Esophagus squamous epithelium (tissue), 5 donors: ENCODE data around the gene MEGF6. TPM values are rescaled to one million over a fixed set of nuclear protein-coding genes. Genes with fewer than 3 reads are reported as not detected.

Source experiments
- DNase-seq: peaks from one replicate; lab custom pipeline; 2025; lab: John Stamatoyannopoulos, UW
- H3K27ac ChIP-seq, 4 donors: fragments of 200-600 bp; sonication (generic); one replicate each; pipeline ENCODE4 v1.5.1; 2016 to 2019; ENCODE audit warnings: mild to moderate bottlenecking in 1 of 4
- H3K27me3 ChIP-seq, 4 donors: fragments of 200-600 bp; sonication (generic); 1 replicate in 3 of 4; 2 replicates in 1 of 4; pipeline versions ENCODE4 v1.5.1 to v1.6.0; 2017 to 2021; ENCODE audit warnings: antibody characterized with exemption in 1 of 4
- H3K36me3 ChIP-seq, 3 donors: fragments of 200-600 bp; sonication (generic); one replicate each; pipeline ENCODE4 v1.5.1; 2016 to 2019
- H3K4me1 ChIP-seq, 3 donors: fragments of 200-600 bp; sonication (generic); one replicate each; pipeline ENCODE4 v1.5.1; 2017 to 2019
- H3K4me3 ChIP-seq, 4 donors: fragments of 200-600 bp; sonication (generic); 1 replicate in 3 of 4; 2 replicates in 1 of 4; pipeline ENCODE4 v1.5.1; 2016 to 2019; ENCODE audit warnings: mild to moderate bottlenecking in 2 of 4, moderate library complexity in 1 of 4
- H3K9me3 ChIP-seq, 3 donors: fragments of 200-600 bp; sonication (generic); one replicate each; pipeline ENCODE4 v1.5.1; 2016 to 2019
- POLR2A ChIP-seq, 4 donors: fragments of 450-650 bp; IDR thresholded peaks; one replicate each; pipeline ENCODE4 v1.6.1; 2017; ENCODE audit warnings: antibody characterized with exemption in 4 of 4, mild to moderate bottlenecking in 4 of 4, moderate library complexity in 3 of 4
- WGBS, 2 donors: methylation state at CpG; one replicate each; pipeline ENCODE4 v1.1.5; 2018; 5-methylcytosine and 5-hydroxymethylcytosine counted together
- intact Hi-C: fragments of 100-400 bp; cut with DNase I; formaldehyde crosslinking; loops from one replicate; pipeline ENCODE4 v1.15.0; 2022
- total RNA-seq, 4 donors: library from RNA; depleted of rRNA; stranded (reverse); fragments of >200 nt; gene quantifications; one replicate each; pipeline ENCODE4 v1.1.0, GENCODE V29; 2016
- TF ChIP-seq, protein P1 (sequence below), 6 experiments: fragments of 450-650 bp in 4 of 6; fragments of 200-600 bp in 2 of 6; sonication (generic) in 2 of 6; IDR thresholded peaks; one replicate each; pipeline ENCODE4 v1.5.1; 2016 to 2019; ENCODE audit warnings: antibody characterized with exemption in 6 of 6, mild to moderate bottlenecking in 4 of 6, moderate library complexity in 4 of 6
- donor health status: DM: yes; HTN: yes; CAD: no.

Gene MEGF6
- total RNA-seq, 4 donors from 2014 or later, result 8.8 to 27.1 (median 16.8) TPM

DNA sequence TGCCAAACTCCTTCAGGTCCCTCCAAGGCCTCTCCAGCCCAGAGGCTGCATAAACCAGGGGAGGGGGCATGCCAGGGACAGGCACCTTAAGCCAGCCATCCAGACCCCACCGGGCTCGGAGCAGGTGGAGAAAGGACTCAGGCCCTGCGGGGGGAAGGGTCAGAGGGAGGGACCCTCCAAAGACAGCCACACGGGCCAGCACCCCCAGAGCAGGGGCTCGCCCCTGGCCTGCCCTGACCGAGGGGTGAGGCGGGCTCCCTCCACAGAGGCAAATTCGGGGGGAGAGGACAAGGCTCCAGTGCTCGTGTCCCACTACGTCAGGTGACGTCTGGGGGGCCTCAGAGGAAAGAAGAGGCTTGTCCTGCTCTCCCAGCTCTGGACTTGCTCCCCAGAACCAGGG, 8.2 kb downstream of the MEGF6 start:
- no peak overlapping the region for H3K4me3 ChIP-seq
- 94 to 100% methylated on average over 2 to 7 of the region's 11 CpGs for WGBS, 2 donors
- H3K9me3 ChIP-seq, result no peaks in the 10 kb centered on the region
- no peak overlapping the region for H3K27ac ChIP-seq
- TF ChIP-seq POLR2A (IDR thresholded peaks at IDR 0.05), result no peak
- TF ChIP-seq, protein P1, sequence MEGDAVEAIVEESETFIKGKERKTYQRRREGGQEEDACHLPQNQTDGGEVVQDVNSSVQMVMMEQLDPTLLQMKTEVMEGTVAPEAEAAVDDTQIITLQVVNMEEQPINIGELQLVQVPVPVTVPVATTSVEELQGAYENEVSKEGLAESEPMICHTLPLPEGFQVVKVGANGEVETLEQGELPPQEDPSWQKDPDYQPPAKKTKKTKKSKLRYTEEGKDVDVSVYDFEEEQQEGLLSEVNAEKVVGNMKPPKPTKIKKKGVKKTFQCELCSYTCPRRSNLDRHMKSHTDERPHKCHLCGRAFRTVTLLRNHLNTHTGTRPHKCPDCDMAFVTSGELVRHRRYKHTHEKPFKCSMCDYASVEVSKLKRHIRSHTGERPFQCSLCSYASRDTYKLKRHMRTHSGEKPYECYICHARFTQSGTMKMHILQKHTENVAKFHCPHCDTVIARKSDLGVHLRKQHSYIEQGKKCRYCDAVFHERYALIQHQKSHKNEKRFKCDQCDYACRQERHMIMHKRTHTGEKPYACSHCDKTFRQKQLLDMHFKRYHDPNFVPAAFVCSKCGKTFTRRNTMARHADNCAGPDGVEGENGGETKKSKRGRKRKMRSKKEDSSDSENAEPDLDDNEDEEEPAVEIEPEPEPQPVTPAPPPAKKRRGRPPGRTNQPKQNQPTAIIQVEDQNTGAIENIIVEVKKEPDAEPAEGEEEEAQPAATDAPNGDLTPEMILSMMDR (IDR thresholded peaks at IDR 0.05), result no peak
- intact Hi-C loops, result no loop called here
- H3K36me3 ChIP-seq, result no peaks in the 10 kb centered on the region
- H3K4me1 ChIP-seq, result peaks cover 8 to 11% (median 9%) of the 10 kb centered on the region in 3 donors
- H3K27me3 ChIP-seq, result peaks cover 0 to 45% (median 0%) of the 10 kb centered on the region in 4 donors
- DNase-seq, result no peak

DNA sequence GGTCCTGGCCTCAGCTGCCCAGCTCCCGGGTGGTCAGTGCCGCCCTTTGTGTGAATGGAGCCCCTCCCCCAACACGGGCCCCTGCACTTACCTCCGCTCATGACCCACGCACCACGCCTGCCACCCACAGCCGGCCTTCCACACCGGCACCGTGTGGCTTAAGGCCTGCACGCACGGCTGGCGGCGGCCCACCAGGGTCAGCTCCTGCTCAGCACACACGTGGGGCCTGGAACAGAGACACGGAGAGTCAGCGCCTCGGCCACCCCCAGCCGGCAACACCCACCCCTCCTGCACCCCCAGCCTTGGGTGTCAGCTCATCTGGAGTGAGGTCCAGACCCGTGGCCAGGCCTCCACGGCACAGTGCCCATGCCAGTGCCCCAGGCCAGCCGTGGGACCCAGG, 8.9 kb downstream of the MEGF6 start:
- TF ChIP-seq, protein P1 (IDR thresholded peaks at IDR 0.05), result no peak
- no peak for TF ChIP-seq POLR2A (IDR thresholded peaks at IDR 0.05)
- Histone ChIP-seq H3K9me3 (no peaks in the 10 kb centered on the region), H3K4me3 (no peak overlapping the region), H3K27ac (no peak overlapping the region), H3K27me3 (peaks cover 0 to 45% (median 0%) of the 10 kb centered on the region in 4 donors), H3K4me1 (peaks cover 16 to 19% (median 16%) of the 10 kb centered on the region in 3 donors), H3K36me3 (no peaks in the 10 kb centered on the region)
- WGBS, 2 donors, result 83% methylated on average over 12 of the region's 21 CpGs; no CpG with 5 or more reads in 1 of the 2 donors
- no peak for DNase-seq
- intact Hi-C loops, result no loop called here

DNA sequence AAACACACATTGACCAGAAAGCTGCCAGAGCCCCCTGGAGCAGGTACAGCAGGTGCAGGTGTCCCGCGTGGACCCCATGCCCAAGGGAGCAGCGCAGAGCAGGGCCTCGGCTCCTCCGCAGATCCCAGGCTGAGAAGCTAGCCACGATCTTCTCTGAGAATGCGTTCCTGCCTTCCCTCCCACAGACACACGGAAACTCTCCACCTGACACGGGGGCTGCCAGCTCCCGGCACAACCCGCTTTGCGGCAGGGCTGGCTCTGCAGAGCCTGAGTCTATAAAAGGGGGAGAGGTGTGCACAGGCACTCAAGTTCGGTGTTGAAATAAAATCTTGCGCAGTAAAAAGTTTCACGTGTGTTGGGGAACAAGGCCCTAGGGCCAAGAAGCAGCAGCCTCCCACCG, 9.6 kb downstream of the MEGF6 start:
- no peak overlapping the region for H3K4me3 ChIP-seq
- 57 to 76% methylated on average over 2 to 3 of the region's 16 CpGs for WGBS, 2 donors
- H3K4me1 ChIP-seq, result peaks cover 17 to 25% (median 21%) of the 10 kb centered on the region in 3 donors
- H3K27ac ChIP-seq, result no peak overlapping the region
- intact Hi-C loops, result no loop called here
- no peaks in the 10 kb centered on the region for H3K36me3 ChIP-seq
- TF ChIP-seq POLR2A (IDR thresholded peaks at IDR 0.05), result no peak
- TF ChIP-seq, protein P1 (IDR thresholded peaks at IDR 0.05), result no peak
- peaks cover 0 to 39% (median 0%) of the 10 kb centered on the region in 4 donors for H3K27me3 ChIP-seq
- no peaks in the 10 kb centered on the region for H3K9me3 ChIP-seq
- DNase-seq, result no peak

DNA sequence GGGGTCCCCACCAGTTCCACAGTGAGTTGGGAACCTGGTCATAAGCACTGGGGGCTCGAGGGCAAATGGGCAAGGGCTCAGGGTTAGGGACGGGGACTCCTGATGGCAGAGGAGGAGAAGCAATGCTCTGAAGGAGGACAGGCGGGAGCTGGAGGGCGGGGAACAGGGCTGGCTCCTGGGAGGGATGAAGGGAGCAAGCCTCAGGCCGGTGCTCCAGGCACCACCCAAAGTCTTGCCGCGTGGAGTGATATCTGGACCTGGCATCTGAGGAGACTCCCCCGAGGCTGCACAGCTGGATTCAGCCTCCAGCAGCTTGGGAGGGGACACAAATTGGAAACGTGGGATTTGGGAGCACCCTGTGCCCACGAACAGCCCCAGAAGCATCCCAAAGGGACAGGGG, 11.0 kb downstream of the MEGF6 start:
- H3K9me3 ChIP-seq, result no peaks in the 10 kb centered on the region
- no peak for DNase-seq
- no peak overlapping the region for H3K4me3 ChIP-seq
- WGBS, 2 donors, result 74 to 79% methylated on average over 5 to 8 of the region's 10 CpGs
- H3K27me3 ChIP-seq, result peaks cover 0 to 26% (median 0%) of the 10 kb centered on the region in 4 donors
- TF ChIP-seq, protein P1 (IDR thresholded peaks at IDR 0.05), result no peak
- TF ChIP-seq POLR2A (IDR thresholded peaks at IDR 0.05), result no peak
- intact Hi-C loops, result no loop called here
- no peak overlapping the region for H3K27ac ChIP-seq
- H3K36me3 ChIP-seq, result no peaks in the 10 kb centered on the region
- H3K4me1 ChIP-seq, result peaks cover 17 to 26% (median 21%) of the 10 kb centered on the region in 3 donors

DNA sequence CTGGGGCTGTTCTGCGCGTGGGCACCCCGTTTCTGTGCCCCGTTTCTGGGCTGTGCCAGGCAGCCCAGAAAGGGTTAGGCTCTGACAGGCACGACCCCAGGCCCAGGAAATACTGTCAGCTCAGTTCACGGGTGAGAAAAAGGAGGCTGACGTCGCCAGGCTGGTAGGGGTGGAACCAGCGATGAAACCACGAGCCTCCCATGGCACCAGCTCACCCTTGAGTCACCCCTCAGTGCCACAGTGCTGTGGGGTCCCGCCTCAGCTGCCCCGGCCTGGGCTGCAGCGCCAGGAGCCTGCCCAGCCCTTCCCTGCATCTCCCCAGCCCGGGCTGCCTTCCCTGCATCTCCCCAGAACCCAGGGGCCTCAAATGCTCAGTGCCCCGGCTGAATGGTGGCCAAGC, 11.5 kb downstream of the MEGF6 start:
- intact Hi-C loops, result no loop called here
- H3K4me3 ChIP-seq, result no peak overlapping the region
- TF ChIP-seq, protein P1 (IDR thresholded peaks at IDR 0.05), result no peak
- no peaks in the 10 kb centered on the region for H3K9me3 ChIP-seq
- H3K27ac ChIP-seq, result no peak overlapping the region
- peaks cover 17 to 26% (median 21%) of the 10 kb centered on the region in 3 donors for H3K4me1 ChIP-seq
- WGBS, 2 donors, result 82% methylated on average over 3 of the region's 15 CpGs; no CpG with 5 or more reads in 1 of the 2 donors
- no peak for DNase-seq
- peaks cover 0 to 26% (median 0%) of the 10 kb centered on the region in 4 donors for H3K27me3 ChIP-seq
- H3K36me3 ChIP-seq, result no peaks in the 10 kb centered on the region
